ENCODE results near the gene IQGAP2.
"Not testable (repeated sequence)": the region's sequence is repeated elsewhere in the genome, so short reads cannot be mapped to it uniquely, and the experiment has no call there.

The IQGAP2 gene

DNA sequence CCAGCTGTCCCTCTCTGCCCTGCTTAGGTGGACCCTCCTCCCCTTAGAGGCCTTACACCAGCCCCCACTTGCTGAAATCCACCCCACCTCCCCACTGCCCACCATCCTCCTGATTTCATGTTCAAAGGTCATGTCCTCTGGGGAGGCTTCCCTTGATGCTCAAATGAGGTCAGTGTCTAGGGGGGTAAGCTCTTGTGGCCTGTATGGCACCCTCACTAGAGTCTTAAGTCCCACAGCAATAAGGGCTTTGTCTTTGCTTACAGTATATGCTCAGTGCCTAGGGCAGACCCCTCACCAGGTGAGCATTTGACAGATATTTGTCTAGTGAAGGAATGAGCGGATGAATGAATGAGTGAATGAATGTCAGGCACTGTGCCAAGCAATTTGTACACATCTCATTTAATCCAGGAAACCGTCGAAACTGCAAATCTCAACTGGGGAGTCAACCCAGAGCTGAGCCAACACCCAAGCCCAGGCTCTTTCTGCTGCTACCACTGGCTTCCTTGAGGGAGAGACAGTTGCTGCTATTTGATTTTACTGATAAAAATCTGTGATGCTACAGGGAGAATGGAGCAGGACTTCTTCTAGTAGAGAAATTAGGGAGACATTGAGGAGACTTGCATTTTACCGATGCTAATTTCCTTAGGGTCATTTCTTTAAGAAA lies 101.9 kb downstream of the IQGAP2 start:
- TF ChIP-seq, protein P1, sequence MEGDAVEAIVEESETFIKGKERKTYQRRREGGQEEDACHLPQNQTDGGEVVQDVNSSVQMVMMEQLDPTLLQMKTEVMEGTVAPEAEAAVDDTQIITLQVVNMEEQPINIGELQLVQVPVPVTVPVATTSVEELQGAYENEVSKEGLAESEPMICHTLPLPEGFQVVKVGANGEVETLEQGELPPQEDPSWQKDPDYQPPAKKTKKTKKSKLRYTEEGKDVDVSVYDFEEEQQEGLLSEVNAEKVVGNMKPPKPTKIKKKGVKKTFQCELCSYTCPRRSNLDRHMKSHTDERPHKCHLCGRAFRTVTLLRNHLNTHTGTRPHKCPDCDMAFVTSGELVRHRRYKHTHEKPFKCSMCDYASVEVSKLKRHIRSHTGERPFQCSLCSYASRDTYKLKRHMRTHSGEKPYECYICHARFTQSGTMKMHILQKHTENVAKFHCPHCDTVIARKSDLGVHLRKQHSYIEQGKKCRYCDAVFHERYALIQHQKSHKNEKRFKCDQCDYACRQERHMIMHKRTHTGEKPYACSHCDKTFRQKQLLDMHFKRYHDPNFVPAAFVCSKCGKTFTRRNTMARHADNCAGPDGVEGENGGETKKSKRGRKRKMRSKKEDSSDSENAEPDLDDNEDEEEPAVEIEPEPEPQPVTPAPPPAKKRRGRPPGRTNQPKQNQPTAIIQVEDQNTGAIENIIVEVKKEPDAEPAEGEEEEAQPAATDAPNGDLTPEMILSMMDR (conservative IDR thresholded peaks at IDR 0.05; ENCODE audit: low read depth, low read length), result no peak
- H3K4me3 ChIP-seq (ENCODE audit: low read depth, low read length), result no peak overlapping the region
- no peak for DNase-seq (ENCODE audit: low read depth)

DNA sequence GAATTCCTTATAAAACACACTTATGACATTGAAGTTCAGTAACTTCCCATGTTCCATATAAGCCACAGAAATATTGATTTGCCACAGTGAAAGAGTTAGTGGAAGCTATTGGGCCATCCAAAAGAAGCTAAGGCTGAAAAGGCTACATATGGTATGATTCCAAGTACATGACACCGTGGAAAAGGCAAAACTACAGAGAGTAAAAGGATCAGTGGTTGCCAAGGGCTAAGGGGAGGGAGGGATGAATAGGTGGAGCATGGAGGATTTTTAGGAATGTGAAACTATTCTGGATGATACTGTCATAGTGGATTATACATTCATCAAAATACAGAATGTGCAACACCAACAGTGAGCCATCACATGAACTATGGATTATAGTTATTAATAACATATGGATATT lies 110.4 kb downstream of the IQGAP2 start:
- TF ChIP-seq, protein P1 (conservative IDR thresholded peaks at IDR 0.05; ENCODE audit: low read depth, low read length), result no peak
- H3K4me3 ChIP-seq (ENCODE audit: low read depth, low read length), result no peak overlapping the region
- no peak for DNase-seq (ENCODE audit: low read depth)

- no peak overlapping the region for H3K4me3 ChIP-seq (ENCODE audit: low read depth, low read length)
- TF ChIP-seq, protein P1 (conservative IDR thresholded peaks at IDR 0.05; ENCODE audit: low read depth, low read length), result no peak
- DNase-seq (ENCODE audit: low read depth), result no peak
Measured at GRCh38 chr5:76514292-76514691, 111.2 kb downstream of the IQGAP2 start.

DNA sequence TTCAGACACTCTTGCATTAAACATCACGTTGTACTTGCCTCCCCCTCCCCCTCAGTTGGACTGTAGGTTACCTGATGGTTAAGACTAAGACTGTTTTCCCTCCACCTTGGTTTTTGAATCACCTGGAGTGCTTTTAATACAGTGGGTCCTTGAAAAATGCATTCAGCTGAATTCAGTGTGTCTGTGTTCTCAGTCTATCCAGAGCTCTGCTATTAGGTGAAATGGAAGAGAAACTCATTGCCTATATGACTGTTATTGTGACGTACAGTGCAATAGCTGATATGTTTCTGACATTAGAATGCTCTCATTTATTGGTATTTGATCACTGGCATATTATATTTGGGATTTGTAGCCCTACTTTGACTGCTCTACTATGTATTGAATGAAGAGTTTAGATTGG lies 111.6 kb downstream of the IQGAP2 start:
- no peak overlapping the region for H3K4me3 ChIP-seq (ENCODE audit: low read depth, low read length)
- TF ChIP-seq, protein P1 (conservative IDR thresholded peaks at IDR 0.05; ENCODE audit: low read depth, low read length), result no peak
- no peak for DNase-seq (ENCODE audit: low read depth)

GRCh38 chr5:76517334-76517733 lies 114.2 kb downstream of the IQGAP2 start:
- no peak for DNase-seq (ENCODE audit: low read depth)
- H3K4me3 ChIP-seq (ENCODE audit: low read depth, low read length), result no peak overlapping the region
- TF ChIP-seq, protein P1 (conservative IDR thresholded peaks at IDR 0.05; ENCODE audit: low read depth, low read length), result no peak

GRCh38 chr5:76518246-76518645 lies 115.2 kb downstream of the IQGAP2 start:
- not testable (repeated sequence) for DNase-seq (ENCODE audit: low read depth); H3K4me3 ChIP-seq (ENCODE audit: low read depth, low read length)

GRCh38 chr5:76521240-76521758 lies 118.2 kb downstream of the IQGAP2 start:
- TF ChIP-seq, protein P1 (conservative IDR thresholded peaks at IDR 0.05; ENCODE audit: low read depth, low read length), result no peak
- peak; percentile 14 for DNase-seq (ENCODE audit: low read depth)
- H3K4me3 ChIP-seq (ENCODE audit: low read depth, low read length), result no peak overlapping the region
